HG03354 (cell line): ENCODE results near the gene LPCAT1.
"Not testable (repeated sequence)": the region's sequence is repeated elsewhere in the genome, so short reads cannot be mapped to it uniquely, and the experiment has no call there.

Experiments used
- ATAC-seq: cut with Tn5 transposase; IDR thresholded peaks from one replicate; pipeline ENCODE4 v1.9.1; 2021; ENCODE audit warnings: mild to moderate bottlenecking; ENCODE audit not compliant: unreplicated experiment, poor library complexity, severe bottlenecking

The LPCAT1 gene

DNA sequence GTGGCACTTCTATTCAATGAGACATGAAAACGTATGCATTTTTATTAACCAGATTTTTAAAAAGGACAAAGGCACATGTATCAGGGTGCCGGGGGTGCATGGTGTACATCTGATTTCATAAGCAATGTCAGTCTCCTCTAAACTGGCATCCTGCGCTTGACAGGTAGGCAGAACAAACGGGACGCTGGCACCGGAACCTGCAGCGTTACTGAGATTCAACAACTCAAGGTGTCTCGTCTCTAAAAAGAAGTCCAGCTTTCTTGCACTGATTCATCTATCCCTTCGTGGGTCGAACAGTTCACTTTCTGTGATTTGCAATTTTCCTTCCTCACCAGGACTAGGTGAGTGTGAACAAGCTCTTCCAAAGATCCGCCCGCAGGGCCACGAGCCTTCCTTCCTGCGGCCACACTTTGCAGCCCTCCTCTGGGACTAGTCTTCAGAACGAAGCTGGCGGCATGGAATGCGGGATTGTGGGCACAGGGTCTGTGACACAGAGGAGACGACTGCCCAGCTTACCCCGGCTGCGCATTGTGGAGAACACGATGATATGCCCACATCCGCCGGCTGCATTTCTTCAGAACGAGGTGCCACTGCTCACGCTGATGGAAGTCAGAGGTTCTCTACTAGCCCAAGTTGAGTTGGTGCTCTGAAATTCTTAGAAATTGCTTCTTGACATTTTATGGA lies 85.7 kb downstream of the LPCAT1 start:
- ATAC-seq = no peak

DNA sequence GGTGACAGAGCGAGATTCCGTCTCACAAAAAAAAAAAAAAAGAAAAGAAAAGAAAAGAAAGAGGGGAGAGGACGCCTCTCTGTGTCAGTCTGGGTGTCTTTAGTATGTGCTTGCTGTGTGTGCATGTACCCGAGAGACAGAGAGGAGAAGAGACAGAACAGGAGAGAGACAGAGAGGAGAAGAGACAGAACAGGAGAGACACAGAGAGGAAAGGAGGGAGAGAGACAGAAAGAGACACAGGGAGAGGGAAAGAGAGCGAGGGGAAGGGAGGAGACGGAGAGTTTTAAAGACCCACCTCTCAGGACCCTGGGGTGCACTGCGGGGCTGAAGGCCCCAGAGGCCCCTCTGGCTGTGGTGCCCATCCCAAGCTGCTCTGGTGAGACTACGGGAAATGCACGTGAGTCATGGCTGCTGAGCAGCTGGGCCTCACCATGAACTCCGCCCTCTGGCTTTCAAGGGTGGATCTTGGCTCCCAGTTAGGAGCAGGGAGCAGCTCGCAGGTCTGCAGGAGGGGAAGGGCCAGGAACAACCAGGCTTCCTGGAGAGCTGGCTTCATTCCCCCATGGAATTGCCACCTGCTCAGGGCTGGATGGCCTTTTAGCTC lies 86.4 kb downstream of the LPCAT1 start:
- ATAC-seq = no peak

DNA sequence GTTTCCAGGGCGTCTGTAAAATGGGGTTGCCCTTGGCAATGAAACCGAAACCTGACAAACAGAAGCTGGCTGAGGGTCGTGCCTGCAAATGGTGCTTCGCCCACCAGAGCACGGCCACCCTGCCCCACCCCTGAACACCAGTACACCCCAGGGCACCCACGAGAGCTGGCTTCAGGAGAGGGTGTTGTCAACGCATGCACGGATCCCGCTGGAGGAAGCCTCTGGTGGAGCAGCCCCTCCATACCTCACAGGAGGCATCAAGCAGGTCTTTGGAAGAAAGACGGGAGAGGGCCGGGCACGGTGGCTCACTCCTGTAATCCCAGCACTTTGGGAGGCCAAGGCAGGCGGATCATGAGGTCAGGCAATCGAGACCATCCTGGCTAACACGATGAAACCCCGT lies 87.1 kb downstream of the LPCAT1 start:
- ATAC-seq = no peak

DNA sequence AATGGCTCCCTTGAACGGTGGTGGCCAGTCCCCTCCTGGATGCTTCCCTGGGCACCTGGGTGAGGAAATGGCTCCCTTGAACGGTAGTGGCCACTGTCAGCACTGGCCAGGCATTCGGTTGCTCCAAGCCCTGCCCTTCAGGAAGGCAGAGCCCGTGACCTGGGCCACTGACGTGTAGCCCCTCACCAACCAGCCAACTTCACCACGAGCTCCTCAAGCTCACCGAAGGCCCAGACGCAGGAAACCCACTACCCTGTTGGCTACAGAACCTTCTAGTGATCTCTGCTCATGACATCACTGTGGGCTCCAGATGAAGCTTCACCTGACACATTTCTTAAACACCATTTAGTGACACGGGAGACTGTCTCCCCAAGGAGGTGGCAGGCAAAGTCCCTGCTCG lies 87.7 kb downstream of the LPCAT1 start:
- ATAC-seq = no peak

- no peak for ATAC-seq
Measured at GRCh38 chr5:1435369-1435768, 88.4 kb downstream of the LPCAT1 start.

- ATAC-seq = no peak
Measured at GRCh38 chr5:1432296-1432695, 91.5 kb downstream of the LPCAT1 start.

GRCh38 chr5:1431896-1432295 lies 91.9 kb downstream of the LPCAT1 start:
- ATAC-seq = no peak

- no peak for ATAC-seq
Measured at GRCh38 chr5:1431021-1431811, 92.5 kb downstream of the LPCAT1 start.

- no peak for ATAC-seq
Measured at GRCh38 chr5:1430121-1430795, 93.5 kb downstream of the LPCAT1 start.

GRCh38 chr5:1429496-1429895 lies 94.3 kb downstream of the LPCAT1 start:
- no peak for ATAC-seq

DNA sequence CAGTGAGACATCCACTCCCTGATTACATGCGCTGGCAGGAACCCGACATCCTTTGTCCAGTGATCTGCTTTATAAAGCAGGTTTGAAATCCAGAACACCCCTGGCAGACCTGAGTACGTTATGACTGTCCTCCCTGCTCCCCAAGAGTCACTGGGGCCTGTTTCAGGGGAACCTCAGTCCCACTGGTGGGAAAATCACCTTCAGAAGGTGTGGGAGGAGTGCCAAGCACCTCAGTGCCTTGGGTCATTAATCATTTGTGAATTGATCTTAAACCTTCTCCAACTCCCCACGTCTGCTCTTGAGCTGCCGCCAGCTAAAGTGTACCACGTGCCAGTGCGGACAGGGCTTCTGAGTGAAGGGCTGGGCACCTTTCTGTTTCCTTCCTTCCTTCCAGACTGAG lies 94.7 kb downstream of the LPCAT1 start:
- ATAC-seq = no peak

GRCh38 chr5:1428107-1428506 lies 95.7 kb downstream of the LPCAT1 start:
- ATAC-seq = no peak

GRCh38 chr5:1424716-1425115 lies 99.0 kb downstream of the LPCAT1 start:
- ATAC-seq = no peak

GRCh38 chr5:1423901-1424603 lies 99.7 kb downstream of the LPCAT1 start:
- no peak for ATAC-seq

- not testable (repeated sequence) for ATAC-seq
Measured at GRCh38 chr5:1422522-1422921, 101.2 kb downstream of the LPCAT1 start.

DNA sequence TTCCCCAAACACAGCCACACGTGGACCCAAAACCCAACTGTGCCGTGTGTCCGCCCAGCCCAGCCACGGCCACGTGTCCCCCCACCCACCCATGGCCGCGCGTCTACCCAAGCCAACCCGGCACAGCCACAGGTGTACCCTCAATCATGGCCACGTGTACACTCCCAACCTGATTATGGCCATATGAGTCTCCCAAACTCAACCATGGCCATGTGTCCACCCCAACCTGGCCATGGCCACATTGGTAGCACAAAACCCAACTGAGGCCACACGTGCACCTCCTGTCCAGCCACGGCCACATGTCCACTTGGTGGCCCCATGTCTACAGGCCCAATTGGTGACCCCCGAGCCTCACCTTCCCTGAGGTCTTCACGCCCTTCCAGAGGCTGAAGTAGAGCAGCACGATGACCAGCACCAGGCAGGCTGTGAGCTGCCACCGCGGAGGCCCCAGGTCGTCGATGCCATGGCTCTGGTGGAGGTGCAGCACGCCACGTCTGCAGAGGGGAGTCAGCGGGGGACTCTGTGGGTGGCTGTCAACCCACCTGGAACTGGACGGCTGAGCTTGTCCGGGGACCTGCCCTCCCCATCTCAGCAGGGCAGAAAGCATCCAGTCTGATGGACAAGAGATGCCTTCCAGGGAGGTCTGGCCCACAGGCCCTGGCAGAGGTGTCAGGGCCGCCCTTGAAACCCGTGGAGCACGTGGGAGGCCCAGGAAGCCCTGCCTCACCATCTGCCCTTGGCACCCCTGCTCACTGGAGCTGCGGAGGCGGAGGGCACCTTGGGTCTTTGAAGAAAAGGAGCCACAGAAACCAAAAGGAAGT lies 102.0 kb downstream of the LPCAT1 start:
- no peak for ATAC-seq

GRCh38 chr5:1420211-1421195 lies 103.3 kb downstream of the LPCAT1 start:
- ATAC-seq = no peak
